B cell (primary cell): ENCODE measurements around the gene ABLIM3. TPM values are rescaled to one million over a fixed set of nuclear protein-coding genes. Genes with fewer than 3 reads are reported as not detected.

Experiments used
- ATAC-seq: fragments of 200-7000 bp; cut with Tn5 transposase; one replicate; pipeline ENCODE4 v1.10.0; 2021; ENCODE audit warnings: low read depth, mild to moderate bottlenecking, moderate number of reproducible peaks, moderate library complexity
- CTCF ChIA-PET: fragments of 350-600 bp; sonication (Branson Sonifier 250); formaldehyde crosslinking; loops from one replicate; lab custom pipeline; 2021; ENCODE audit warnings: antibody characterized with exemption, inconsistent platforms; lab: Charles Lee
- POLR2A ChIA-PET: fragments of 350-600 bp; sonication (Branson Sonifier 250); formaldehyde crosslinking; loops from one replicate; lab custom pipeline; 2021; ENCODE audit warnings: antibody characterized with exemption; lab: Charles Lee
- DNase-seq: peaks from one replicate; pipeline ENCODE4 v3.0.0; 2013
- H2AFZ ChIP-seq: 2 replicates; pipeline ENCODE4 v1.6.1; 2012; ENCODE audit warnings: mild to moderate bottlenecking, low read depth, low read length; ENCODE audit not compliant: insufficient read depth, poor library complexity, severe bottlenecking
- H3K27ac ChIP-seq, 2 donors: 1 replicate in 1 of 2; 2 replicates in 1 of 2; pipeline ENCODE4 v1.5.1; 2012 to 2013; ENCODE audit warnings: low read length in 2 of 2, mild to moderate bottlenecking in 2 of 2, moderate library complexity in 1 of 2
- H3K27me3 ChIP-seq, 4 experiments: fragments of 200-600 bp in 1 of 4; sonication (generic) in 1 of 4; replicated peaks in 1 of 4; 1 replicate in 2 of 4; 2 replicates in 2 of 4; pipeline versions ENCODE4 v1.6.1 to v1.7.0; 2013 to 2016; ENCODE audit warnings: low read length in 3 of 4, mild to moderate bottlenecking in 2 of 4, mixed read lengths in 1 of 4, moderate library complexity in 1 of 4; ENCODE audit not compliant: insufficient read depth in 4 of 4, control insufficient read depth in 3 of 4; ENCODE audit errors: control extremely low read depth in 1 of 4
- H3K36me3 ChIP-seq, 2 experiments: replicated peaks in 1 of 2; 1 replicate in 1 of 2; 2 replicates in 1 of 2; pipeline versions ENCODE4 v1.6.1 to v1.7.1; 2013; ENCODE audit warnings: low read length in 1 of 2; ENCODE audit not compliant: insufficient read depth in 2 of 2, control insufficient read depth in 1 of 2; ENCODE audit errors: control extremely low read depth in 1 of 2, extremely low read depth in 1 of 2
- H3K4me1 ChIP-seq, 2 donors: fragments of 200-600 bp in 1 of 2; sonication (generic) in 1 of 2; 1 replicate in 1 of 2; 2 replicates in 1 of 2; pipeline versions ENCODE4 v1.5.1 to v1.6.1; 2013 to 2017; ENCODE audit warnings: low read length in 2 of 2; ENCODE audit not compliant: control insufficient read depth in 2 of 2, insufficient read depth in 2 of 2
- H3K4me2 ChIP-seq: replicated peaks from 2 replicates; pipeline ENCODE3; 2012; ENCODE audit warnings: mild to moderate bottlenecking, low read depth, low read length; ENCODE audit not compliant: poor library complexity, severe bottlenecking
- H3K4me3 ChIP-seq, 5 experiments: fragments of 200-600 bp in 1 of 5; sonication (generic) in 1 of 5; 1 replicate in 3 of 5; 2 replicates in 2 of 5; pipeline versions ENCODE4 v1.5.1 to v1.7.0; 2011 to 2016; ENCODE audit warnings: low read length in 4 of 5, mild to moderate bottlenecking in 4 of 5, low read depth in 2 of 5, control low read depth in 1 of 5, moderate library complexity in 1 of 5; ENCODE audit not compliant: insufficient read depth in 1 of 5; ENCODE audit errors: control extremely low read depth in 1 of 5, extremely low read depth in 1 of 5
- H3K79me2 ChIP-seq: fragments of 200-600 bp; sonication (generic); one replicate; pipeline ENCODE4 v1.6.0; 2016; ENCODE audit warnings: low read length; ENCODE audit not compliant: control insufficient read depth, insufficient read depth
- H3K9ac ChIP-seq: fragments of 200-600 bp; sonication (generic); 2 replicates; pipeline ENCODE4 v1.6.1; 2017; ENCODE audit warnings: mild to moderate bottlenecking, low read length, moderate library complexity
- H3K9me3 ChIP-seq, 3 donors: one replicate each; pipeline versions ENCODE4 v1.6.1 to v1.7.1; 2013; ENCODE audit warnings: low read length in 2 of 3; ENCODE audit not compliant: control insufficient read depth in 2 of 3, insufficient read depth in 1 of 3; ENCODE audit errors: control extremely low read depth in 1 of 3
- H4K20me1 ChIP-seq: 2 replicates; pipeline ENCODE4 v1.6.0; 2012; ENCODE audit warnings: mild to moderate bottlenecking, low read length; ENCODE audit not compliant: insufficient read depth, control insufficient read depth, poor library complexity, severe bottlenecking
- H3K27ac Mint-ChIP-seq: one replicate; pipeline ENCODE4 v1.8.0; 2021; ENCODE audit warnings: mixed read lengths
- H3K27me3 Mint-ChIP-seq: one replicate; pipeline ENCODE4 v1.8.0; 2021; ENCODE audit warnings: mixed read lengths
- H3K4me1 Mint-ChIP-seq: one replicate; pipeline ENCODE4 v1.8.0; 2021; ENCODE audit warnings: mixed read lengths
- H3K4me3 Mint-ChIP-seq: one replicate; pipeline ENCODE4 v1.8.0; 2021; ENCODE audit warnings: mixed read lengths
- H3K9me3 Mint-ChIP-seq: one replicate; pipeline ENCODE4 v1.8.0; 2022; ENCODE audit warnings: mixed read lengths; ENCODE audit not compliant: insufficient read depth
- CTCF ChIP-seq: fragments of 200-600 bp; IDR thresholded peaks from one replicate; pipeline ENCODE4 v1.8.0; 2022; ENCODE audit warnings: antibody characterized with exemption, mild to moderate bottlenecking
- EZH2 ChIP-seq: IDR thresholded peaks from 2 replicates; pipeline ENCODE4 v1.6.1; 2012; ENCODE audit warnings: borderline replicate concordance, low read depth, mild to moderate bottlenecking, moderate library complexity, low read length; ENCODE audit not compliant: insufficient read depth, poor library complexity, severe bottlenecking
- WGBS: methylation state at CpG from one replicate; pipeline ENCODE4 v1.1.5; 2013; ENCODE audit warnings: missing lambda C conversion rate; ENCODE audit not compliant: insufficient coverage; 5-methylcytosine and 5-hydroxymethylcytosine counted together
- intact Hi-C: fragments of 100-400 bp; cut with micrococcal nuclease; formaldehyde crosslinking; loops from one replicate; pipeline ENCODE4 v1.10.0; 2022
- polyA plus RNA-seq: library from polyadenylated mRNA; depleted of rRNA; stranded (reverse); fragments of >200 nt; gene quantifications from 2 replicates; pipeline ENCODE4 v1.2.3, GENCODE V29; 2012
- total RNA-seq, 2 donors: library from RNA; stranded (reverse); fragments of 120-200 nt in 1 of 2; gene quantifications; 1 replicate in 1 of 2; 2 replicates in 1 of 2; pipeline versions ENCODE4 v1.2.3 to v1.2.4, GENCODE V29; 2013 to 2022

Gene ABLIM3
- total and polyA plus RNA-seq, 2 donors (not counting 1 experiment from before 2014, with no cell fraction given), result not detected

- Mint-ChIP-seq H3K4me1 (peaks cover 10% of the 10 kb centered on the region), H3K27me3 (peaks cover 21% of the 10 kb centered on the region), H3K27ac (no peak overlapping the region), H3K9me3 (no peaks in the 10 kb centered on the region), H3K4me3 (no peak overlapping the region)
- 96% methylated on average over 3 of the region's 5 CpGs for WGBS
- Histone ChIP-seq H3K4me1 (peaks cover 9 to 10% of the 10 kb centered on the region in 2 donors), H3K9me3 (no peaks in the 10 kb centered on the region), H3K9ac (no peak overlapping the region), H2AFZ (no peak overlapping the region), H4K20me1 (no peaks in the 10 kb centered on the region), H3K27me3 (peaks cover 0 to 25% (median 1%) of the 10 kb centered on the region in 4 experiments), H3K79me2 (no peaks in the 10 kb centered on the region), H3K4me2 (no peak overlapping the region), H3K36me3 (no peaks in the 10 kb centered on the region), H3K4me3 (no peak overlapping the region), H3K27ac (no peak overlapping the region)
- ATAC-seq (no peak), DNase-seq (no peak)
- intact Hi-C loops, result no loop called here
- CTCF ChIA-PET, result interaction anchor here (1.5 kb wide), 2 partner anchors 20 to 76 kb away, joined by 3 to 6 read pairs; no protein-coding TSS in a partner anchor
- TF ChIP-seq EZH2, result no peak
- POLR2A ChIA-PET, result no interaction called here
These were observed 156.2 kb downstream of the ABLIM3 start for GRCh38 chr5:149297340-149298025.

- no peak overlapping the region for H3K4me3 Mint-ChIP-seq
- Histone ChIP-seq H3K9me3 (no peaks in the 10 kb centered on the region), H3K27ac (no peak overlapping the region), H3K9ac (no peak overlapping the region), H3K36me3 (no peaks in the 10 kb centered on the region), H3K4me3 (no peak overlapping the region), H3K4me1 (peaks cover 9 to 10% of the 10 kb centered on the region in 2 donors), H3K27me3 (peaks cover 0 to 25% (median 1%) of the 10 kb centered on the region in 4 experiments), H3K4me2 (no peak overlapping the region), H4K20me1 (no peaks in the 10 kb centered on the region), H3K79me2 (no peaks in the 10 kb centered on the region), H2AFZ (no peak overlapping the region)
- peaks cover 25% of the 10 kb centered on the region for H3K27me3 Mint-ChIP-seq
- no peaks in the 10 kb centered on the region for H3K9me3 Mint-ChIP-seq
- DNase-seq (no peak), ATAC-seq (no peak)
- no peak overlapping the region for H3K27ac Mint-ChIP-seq
- CTCF ChIA-PET, result interaction anchor here (1.5 kb wide), 2 partner anchors 19 to 75 kb away, joined by 3 to 6 read pairs; no protein-coding TSS in a partner anchor
- intact Hi-C loops, result no loop called here
- POLR2A ChIA-PET, result no interaction called here
- peaks cover 10% of the 10 kb centered on the region for H3K4me1 Mint-ChIP-seq
- TF ChIP-seq CTCF, result no peak
- TF ChIP-seq EZH2, result no peak
- no CpG with 5 or more reads among the region's 1 CpG for WGBS
These were observed 156.9 kb downstream of the ABLIM3 start for GRCh38 chr5:149298163-149298562.
